Measurements from ENCODE around the gene OXCT2. TPM values are rescaled to one million over a fixed set of nuclear protein-coding genes. Genes with fewer than 3 reads are reported as not detected.

Gene OXCT2
- total and polyA plus RNA-seq, 9 of the 15 experiments (the other 6 are each of a cell fraction or from before 2014, with no cell fraction given), result 0.08 to 0.64 (median 0.22) TPM; not detected in 2

DNA sequence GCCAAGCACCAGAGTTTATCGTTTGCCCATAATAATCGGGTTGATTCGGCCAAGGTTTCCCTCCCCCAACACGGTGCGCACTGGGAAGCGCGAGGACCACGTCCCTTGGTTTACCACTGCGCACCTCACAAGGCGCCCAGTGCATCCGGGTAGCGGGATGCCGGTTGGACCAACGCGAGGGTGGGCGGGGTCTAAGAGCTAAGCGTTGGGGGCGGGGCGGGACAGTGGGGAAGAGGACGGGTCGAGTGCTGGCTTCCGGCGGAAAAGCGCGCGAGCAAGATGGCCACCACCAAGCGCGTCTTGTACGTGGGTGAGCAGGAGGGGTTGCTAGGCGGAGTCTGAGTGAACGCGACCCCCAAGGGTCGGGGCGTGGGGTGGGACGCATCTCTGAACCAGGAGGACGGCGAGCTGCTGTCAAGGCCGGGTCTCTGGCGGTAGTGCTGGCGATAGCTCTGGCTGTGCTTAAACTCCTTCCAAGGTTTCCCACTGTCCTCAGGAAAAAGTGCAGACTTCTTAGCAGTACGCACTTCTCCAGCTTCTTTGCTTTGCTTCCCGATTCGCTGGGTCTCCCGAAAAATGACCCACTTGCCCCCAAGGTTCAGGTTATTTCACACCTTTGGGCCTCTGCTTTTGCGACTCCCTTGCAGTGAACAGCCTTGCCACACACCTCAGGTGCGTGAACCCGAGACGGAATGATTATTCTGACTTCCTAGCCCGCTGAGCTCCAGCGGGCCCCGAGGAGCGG lies 32.4 kb downstream of the OXCT2 start, which contains the start of gene PPIE (continued):
- TF ChIP-seq, protein P1, sequence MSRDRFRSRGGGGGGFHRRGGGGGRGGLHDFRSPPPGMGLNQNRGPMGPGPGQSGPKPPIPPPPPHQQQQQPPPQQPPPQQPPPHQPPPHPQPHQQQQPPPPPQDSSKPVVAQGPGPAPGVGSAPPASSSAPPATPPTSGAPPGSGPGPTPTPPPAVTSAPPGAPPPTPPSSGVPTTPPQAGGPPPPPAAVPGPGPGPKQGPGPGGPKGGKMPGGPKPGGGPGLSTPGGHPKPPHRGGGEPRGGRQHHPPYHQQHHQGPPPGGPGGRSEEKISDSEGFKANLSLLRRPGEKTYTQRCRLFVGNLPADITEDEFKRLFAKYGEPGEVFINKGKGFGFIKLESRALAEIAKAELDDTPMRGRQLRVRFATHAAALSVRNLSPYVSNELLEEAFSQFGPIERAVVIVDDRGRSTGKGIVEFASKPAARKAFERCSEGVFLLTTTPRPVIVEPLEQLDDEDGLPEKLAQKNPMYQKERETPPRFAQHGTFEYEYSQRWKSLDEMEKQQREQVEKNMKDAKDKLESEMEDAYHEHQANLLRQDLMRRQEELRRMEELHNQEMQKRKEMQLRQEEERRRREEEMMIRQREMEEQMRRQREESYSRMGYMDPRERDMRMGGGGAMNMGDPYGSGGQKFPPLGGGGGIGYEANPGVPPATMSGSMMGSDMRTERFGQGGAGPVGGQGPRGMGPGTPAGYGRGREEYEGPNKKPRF (IDR thresholded peaks at IDR 0.05; ENCODE audit: low read depth, low read length), result no peak
- TF ChIP-seq PRPF4 (IDR thresholded peaks at IDR 0.05; ENCODE audit: insufficient read depth, low read depth, low read length, poor library complexity, severe bottlenecking) (peak; percentile 29), POLR2A (conservative IDR thresholded peaks at IDR 0.05) (peak; percentile 96), ZNF274 (IDR thresholded peaks at IDR 0.05; ENCODE audit: borderline replicate concordance, low read depth, low read length) (no peak), ZNF717 (CRISPR knock-in tag; IDR thresholded peaks at IDR 0.05) (no peak), BHLHE40 (IDR thresholded peaks at IDR 0.05; ENCODE audit: low read length) (no peak), RBM39 (optimal IDR thresholded peaks at IDR 0.05; ENCODE audit: low read depth, low read length) (no peak), NFE2L1 (tag; IDR thresholded peaks at IDR 0.05; ENCODE audit: borderline replicate concordance, low read depth) (no peak), MBD2 (IDR thresholded peaks at IDR 0.05; ENCODE audit: borderline replicate concordance, low read depth) (peak; percentile 71; the same call in 1 of the 2 replicates), MCM2 (IDR thresholded peaks at IDR 0.05; ENCODE audit: low read depth) (no peak), NR2C1 (IDR thresholded peaks at IDR 0.05) (peak; percentile 42; the same call in 1 of the 2 replicates), NR2C1 (tag; IDR thresholded peaks at IDR 0.05) (peak; percentile 33; the same call in 1 of the 2 replicates), SMARCA5 (IDR thresholded peaks at IDR 0.05) (no peak), RHOXF2B (CRISPR knock-in tag; conservative IDR thresholded peaks at IDR 0.05) (0 out of 2 replicates have a peak, but pooled peaks have one; percentile 44), ETS2 (tag; IDR thresholded peaks at IDR 0.05; ENCODE audit: borderline replicate concordance, poor library complexity, severe bottlenecking) (no peak), ZNF431 (CRISPR knock-in tag; IDR thresholded peaks at IDR 0.05) (no peak)
- TF ChIP-seq, protein P2, sequence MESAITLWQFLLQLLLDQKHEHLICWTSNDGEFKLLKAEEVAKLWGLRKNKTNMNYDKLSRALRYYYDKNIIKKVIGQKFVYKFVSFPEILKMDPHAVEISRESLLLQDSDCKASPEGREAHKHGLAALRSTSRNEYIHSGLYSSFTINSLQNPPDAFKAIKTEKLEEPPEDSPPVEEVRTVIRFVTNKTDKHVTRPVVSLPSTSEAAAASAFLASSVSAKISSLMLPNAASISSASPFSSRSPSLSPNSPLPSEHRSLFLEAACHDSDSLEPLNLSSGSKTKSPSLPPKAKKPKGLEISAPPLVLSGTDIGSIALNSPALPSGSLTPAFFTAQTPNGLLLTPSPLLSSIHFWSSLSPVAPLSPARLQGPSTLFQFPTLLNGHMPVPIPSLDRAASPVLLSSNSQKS (CRISPR knock-in tag; IDR thresholded peaks at IDR 0.05), result no peak
- TF ChIP-seq, protein P3, sequence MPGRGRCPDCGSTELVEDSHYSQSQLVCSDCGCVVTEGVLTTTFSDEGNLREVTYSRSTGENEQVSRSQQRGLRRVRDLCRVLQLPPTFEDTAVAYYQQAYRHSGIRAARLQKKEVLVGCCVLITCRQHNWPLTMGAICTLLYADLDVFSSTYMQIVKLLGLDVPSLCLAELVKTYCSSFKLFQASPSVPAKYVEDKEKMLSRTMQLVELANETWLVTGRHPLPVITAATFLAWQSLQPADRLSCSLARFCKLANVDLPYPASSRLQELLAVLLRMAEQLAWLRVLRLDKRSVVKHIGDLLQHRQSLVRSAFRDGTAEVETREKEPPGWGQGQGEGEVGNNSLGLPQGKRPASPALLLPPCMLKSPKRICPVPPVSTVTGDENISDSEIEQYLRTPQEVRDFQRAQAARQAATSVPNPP (IDR thresholded peaks at IDR 0.05; ENCODE audit: borderline replicate concordance, insufficient read depth, insufficient read length), result no peak
- TF ChIP-seq, protein P4, sequence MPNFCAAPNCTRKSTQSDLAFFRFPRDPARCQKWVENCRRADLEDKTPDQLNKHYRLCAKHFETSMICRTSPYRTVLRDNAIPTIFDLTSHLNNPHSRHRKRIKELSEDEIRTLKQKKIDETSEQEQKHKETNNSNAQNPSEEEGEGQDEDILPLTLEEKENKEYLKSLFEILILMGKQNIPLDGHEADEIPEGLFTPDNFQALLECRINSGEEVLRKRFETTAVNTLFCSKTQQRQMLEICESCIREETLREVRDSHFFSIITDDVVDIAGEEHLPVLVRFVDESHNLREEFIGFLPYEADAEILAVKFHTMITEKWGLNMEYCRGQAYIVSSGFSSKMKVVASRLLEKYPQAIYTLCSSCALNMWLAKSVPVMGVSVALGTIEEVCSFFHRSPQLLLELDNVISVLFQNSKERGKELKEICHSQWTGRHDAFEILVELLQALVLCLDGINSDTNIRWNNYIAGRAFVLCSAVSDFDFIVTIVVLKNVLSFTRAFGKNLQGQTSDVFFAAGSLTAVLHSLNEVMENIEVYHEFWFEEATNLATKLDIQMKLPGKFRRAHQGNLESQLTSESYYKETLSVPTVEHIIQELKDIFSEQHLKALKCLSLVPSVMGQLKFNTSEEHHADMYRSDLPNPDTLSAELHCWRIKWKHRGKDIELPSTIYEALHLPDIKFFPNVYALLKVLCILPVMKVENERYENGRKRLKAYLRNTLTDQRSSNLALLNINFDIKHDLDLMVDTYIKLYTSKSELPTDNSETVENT (CRISPR knock-in tag; IDR thresholded peaks at IDR 0.05), result peak; percentile 76
- TF ChIP-seq, protein P5, sequence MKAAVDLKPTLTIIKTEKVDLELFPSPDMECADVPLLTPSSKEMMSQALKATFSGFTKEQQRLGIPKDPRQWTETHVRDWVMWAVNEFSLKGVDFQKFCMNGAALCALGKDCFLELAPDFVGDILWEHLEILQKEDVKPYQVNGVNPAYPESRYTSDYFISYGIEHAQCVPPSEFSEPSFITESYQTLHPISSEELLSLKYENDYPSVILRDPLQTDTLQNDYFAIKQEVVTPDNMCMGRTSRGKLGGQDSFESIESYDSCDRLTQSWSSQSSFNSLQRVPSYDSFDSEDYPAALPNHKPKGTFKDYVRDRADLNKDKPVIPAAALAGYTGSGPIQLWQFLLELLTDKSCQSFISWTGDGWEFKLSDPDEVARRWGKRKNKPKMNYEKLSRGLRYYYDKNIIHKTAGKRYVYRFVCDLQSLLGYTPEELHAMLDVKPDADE (conservative IDR thresholded peaks at IDR 0.05; ENCODE audit: control insufficient read depth, low read depth, low read length), result peak; percentile 22; the same call in 1 of the 2 replicates

Measured in K562 (cell line).